Neural progenitor cell (in vitro differentiated cells): ENCODE results near the gene WDR89. TPM values are rescaled to one million over a fixed set of nuclear protein-coding genes. Genes with fewer than 3 reads are reported as not detected.

Experiments used
- DNase-seq: peaks from one replicate; pipeline ENCODE4 v3.0.0-alpha.2; 2016; ENCODE audit warnings: low spot score
- H2AFZ ChIP-seq: fragments of 200-600 bp; sonication (generic); replicated peaks from 2 replicates; pipeline ENCODE4 v1.6.1; 2016; ENCODE audit warnings: antibody characterized with exemption
- H3F3A ChIP-seq: fragments of 200-600 bp; sonication (generic); 2 replicates; pipeline ENCODE4 v1.6.1; 2016; ENCODE audit warnings: antibody characterized with exemption, low read depth
- H3K27ac ChIP-seq: fragments of 200-600 bp; sonication (generic); 2 replicates; pipeline ENCODE4 v1.5.1; 2016; ENCODE audit warnings: mild to moderate bottlenecking
- H3K27me3 ChIP-seq: fragments of 200-600 bp; sonication (generic); 2 replicates; pipeline ENCODE4 v1.6.1; 2016; ENCODE audit warnings: mild to moderate bottlenecking, moderate library complexity
- H3K36me3 ChIP-seq: fragments of 200-600 bp; sonication (generic); 2 replicates; pipeline ENCODE4 v1.5.1; 2016
- H3K4me1 ChIP-seq: fragments of 200-600 bp; sonication (generic); 2 replicates; pipeline ENCODE4 v1.6.1; 2016; ENCODE audit warnings: mixed run types
- H3K4me2 ChIP-seq: fragments of 200-600 bp; sonication (generic); 2 replicates; pipeline ENCODE4 v1.6.1; 2016
- H3K4me3 ChIP-seq: fragments of 200-600 bp; sonication (generic); 2 replicates; pipeline ENCODE4 v1.5.1; 2016
- H3K79me2 ChIP-seq: fragments of 200-600 bp; sonication (generic); 2 replicates; pipeline ENCODE4 v1.6.1; 2016; ENCODE audit warnings: low read depth
- H3K9ac ChIP-seq: fragments of 200-600 bp; sonication (generic); 2 replicates; pipeline ENCODE4 v1.6.1; 2016
- H3K9me3 ChIP-seq: fragments of 200-600 bp; sonication (generic); 2 replicates; pipeline ENCODE4 v1.5.1; 2016; ENCODE audit warnings: low read depth
- H4K20me1 ChIP-seq: fragments of 200-600 bp; sonication (generic); 2 replicates; pipeline ENCODE4 v1.6.1; 2016; ENCODE audit warnings: low read depth
- H3K27ac Mint-ChIP-seq: 3 replicates; pipeline ENCODE4 v1.8.0; 2021; ENCODE audit warnings: mixed read lengths
- H3K27me3 Mint-ChIP-seq: 2 replicates; pipeline ENCODE4 v1.8.0; 2022; ENCODE audit warnings: low read depth, mild to moderate bottlenecking, inconsistent platforms, moderate library complexity, mixed read lengths; ENCODE audit not compliant: insufficient read depth
- H3K36me3 Mint-ChIP-seq: 3 replicates; pipeline ENCODE4 v1.8.0; 2021; ENCODE audit warnings: mixed read lengths
- H3K4me1 Mint-ChIP-seq: 3 replicates; pipeline ENCODE4 v1.8.0; 2021; ENCODE audit warnings: mixed read lengths
- H3K4me3 Mint-ChIP-seq: 3 replicates; pipeline ENCODE4 v1.8.0; 2021; ENCODE audit warnings: mild to moderate bottlenecking, moderate library complexity, mixed read lengths
- H3K9me3 Mint-ChIP-seq: 3 replicates; pipeline ENCODE4 v1.8.0; 2020; ENCODE audit warnings: mixed read lengths
- EZH2 ChIP-seq: fragments of 200-600 bp; sonication (generic); IDR thresholded peaks from 2 replicates; pipeline ENCODE4 v1.6.1; 2017; ENCODE audit warnings: antibody characterized with exemption, mild to moderate bottlenecking, moderate library complexity
- EZH2phosphoT487 ChIP-seq: fragments of 200-600 bp; sonication (generic); IDR thresholded peaks from 2 replicates; pipeline ENCODE4 v1.6.1; 2017; ENCODE audit warnings: antibody characterized with exemption
- total RNA-seq: library from RNA; depleted of rRNA; stranded (reverse); fragments of >200 nt; gene quantifications from 2 replicates; pipeline ENCODE4 v1.2.3, GENCODE V29; 2015; ENCODE audit warnings: low replicate concordance
- TF ChIP-seq, protein P1 (sequence below): fragments of 200-600 bp; sonication (generic); IDR thresholded peaks from 2 replicates; pipeline ENCODE4 v1.5.1; 2017; ENCODE audit warnings: antibody characterized with exemption, mild to moderate bottlenecking

Gene WDR89
- total RNA-seq, 1 donor from 2014 or later, result 39.0 TPM

DNA sequence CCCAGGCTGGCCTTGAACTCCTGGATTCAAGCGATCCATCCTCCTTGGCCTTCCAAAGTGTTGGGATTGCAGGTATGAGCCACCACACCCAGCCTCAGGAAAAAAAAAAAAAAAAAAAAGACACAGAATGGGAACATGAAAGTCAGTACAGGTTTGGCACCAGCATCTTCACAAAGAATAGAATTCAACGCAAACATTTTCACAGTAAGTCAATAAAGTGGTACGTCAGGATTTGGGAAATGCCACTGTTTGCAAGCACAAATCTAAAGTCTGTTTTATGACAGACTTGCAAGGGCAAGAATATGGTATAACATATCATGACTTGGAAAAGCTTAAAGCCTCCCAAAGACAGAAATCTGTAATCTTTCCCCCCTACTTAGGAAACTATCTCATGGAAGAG is 34.9 kb upstream of the WDR89 start:
- Mint-ChIP-seq H3K36me3 (peaks cover 1% of the 10 kb centered on the region), H3K9me3 (no peaks in the 10 kb centered on the region), H3K27me3 (peaks cover 5% of the 10 kb centered on the region), H3K4me1 (peaks cover 4% of the 10 kb centered on the region), H3K4me3 (no peak overlapping the region), H3K27ac (no peak overlapping the region)
- H3F3A ChIP-seq, result no peaks in the 10 kb centered on the region
- H2AFZ ChIP-seq, result no peak overlapping the region
- H3K9me3 ChIP-seq, result no peaks in the 10 kb centered on the region
- no peaks in the 10 kb centered on the region for H3K4me1 ChIP-seq
- no peak overlapping the region for H3K4me2 ChIP-seq
- H3K27me3 ChIP-seq, result no peaks in the 10 kb centered on the region
- DNase-seq, result no peak
- H3K79me2 ChIP-seq, result no peaks in the 10 kb centered on the region
- no peak overlapping the region for H3K27ac ChIP-seq
- H3K9ac ChIP-seq, result no peak overlapping the region
- no peaks in the 10 kb centered on the region for H3K36me3 ChIP-seq
- no peak overlapping the region for H3K4me3 ChIP-seq
- no peak for TF ChIP-seq EZH2phosphoT487
- TF ChIP-seq, protein P1, sequence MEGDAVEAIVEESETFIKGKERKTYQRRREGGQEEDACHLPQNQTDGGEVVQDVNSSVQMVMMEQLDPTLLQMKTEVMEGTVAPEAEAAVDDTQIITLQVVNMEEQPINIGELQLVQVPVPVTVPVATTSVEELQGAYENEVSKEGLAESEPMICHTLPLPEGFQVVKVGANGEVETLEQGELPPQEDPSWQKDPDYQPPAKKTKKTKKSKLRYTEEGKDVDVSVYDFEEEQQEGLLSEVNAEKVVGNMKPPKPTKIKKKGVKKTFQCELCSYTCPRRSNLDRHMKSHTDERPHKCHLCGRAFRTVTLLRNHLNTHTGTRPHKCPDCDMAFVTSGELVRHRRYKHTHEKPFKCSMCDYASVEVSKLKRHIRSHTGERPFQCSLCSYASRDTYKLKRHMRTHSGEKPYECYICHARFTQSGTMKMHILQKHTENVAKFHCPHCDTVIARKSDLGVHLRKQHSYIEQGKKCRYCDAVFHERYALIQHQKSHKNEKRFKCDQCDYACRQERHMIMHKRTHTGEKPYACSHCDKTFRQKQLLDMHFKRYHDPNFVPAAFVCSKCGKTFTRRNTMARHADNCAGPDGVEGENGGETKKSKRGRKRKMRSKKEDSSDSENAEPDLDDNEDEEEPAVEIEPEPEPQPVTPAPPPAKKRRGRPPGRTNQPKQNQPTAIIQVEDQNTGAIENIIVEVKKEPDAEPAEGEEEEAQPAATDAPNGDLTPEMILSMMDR, result no peak
- TF ChIP-seq EZH2, result no peak
- H4K20me1 ChIP-seq, result no peaks in the 10 kb centered on the region

DNA sequence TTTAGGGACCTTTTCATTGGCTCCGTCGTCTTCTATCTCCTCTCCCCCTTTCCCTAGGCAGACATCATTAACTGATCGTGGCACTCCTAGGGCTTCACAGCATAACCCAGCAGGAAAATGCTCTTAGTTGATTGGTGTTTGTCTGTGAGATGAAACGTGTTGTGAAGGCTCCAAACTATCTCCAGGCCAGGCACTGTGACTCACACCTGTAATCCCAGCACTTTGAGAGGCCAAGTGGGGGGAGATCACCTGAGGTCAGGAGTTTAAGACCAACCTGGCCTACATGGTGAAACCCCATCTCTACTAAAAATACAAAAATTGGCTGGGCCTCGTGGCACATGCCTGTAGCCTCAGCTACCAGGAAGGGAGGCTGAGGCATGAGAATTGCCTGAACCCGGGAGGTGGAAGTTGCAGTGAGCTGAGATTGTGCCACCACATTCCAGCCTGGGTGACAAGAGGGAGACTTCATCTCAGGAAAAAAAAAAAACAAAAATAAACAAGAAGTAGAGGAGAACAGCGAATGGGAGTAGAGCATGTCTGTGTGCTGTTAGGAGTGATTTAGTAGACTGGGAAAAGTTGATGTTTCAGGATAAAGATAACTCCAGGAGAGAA is 32.3 kb upstream of the WDR89 start:
- Histone ChIP-seq H2AFZ (no peak overlapping the region), H3K36me3 (no peaks in the 10 kb centered on the region), H3K4me2 (no peak overlapping the region), H3K4me3 (no peak overlapping the region), H3K27ac (no peak overlapping the region), H3K4me1 (no peaks in the 10 kb centered on the region), H3F3A (no peaks in the 10 kb centered on the region), H3K27me3 (no peaks in the 10 kb centered on the region), H3K79me2 (no peaks in the 10 kb centered on the region), H3K9ac (no peak overlapping the region), H3K9me3 (no peaks in the 10 kb centered on the region), H4K20me1 (no peaks in the 10 kb centered on the region)
- Mint-ChIP-seq H3K27me3 (peaks cover 5% of the 10 kb centered on the region), H3K4me3 (no peak overlapping the region), H3K27ac (no peak overlapping the region), H3K9me3 (no peaks in the 10 kb centered on the region), H3K36me3 (no peaks in the 10 kb centered on the region), H3K4me1 (peaks cover 4% of the 10 kb centered on the region)
- no peak for DNase-seq
- TF ChIP-seq, protein P1, result no peak
- TF ChIP-seq EZH2phosphoT487 (no peak), EZH2 (no peak)

DNA sequence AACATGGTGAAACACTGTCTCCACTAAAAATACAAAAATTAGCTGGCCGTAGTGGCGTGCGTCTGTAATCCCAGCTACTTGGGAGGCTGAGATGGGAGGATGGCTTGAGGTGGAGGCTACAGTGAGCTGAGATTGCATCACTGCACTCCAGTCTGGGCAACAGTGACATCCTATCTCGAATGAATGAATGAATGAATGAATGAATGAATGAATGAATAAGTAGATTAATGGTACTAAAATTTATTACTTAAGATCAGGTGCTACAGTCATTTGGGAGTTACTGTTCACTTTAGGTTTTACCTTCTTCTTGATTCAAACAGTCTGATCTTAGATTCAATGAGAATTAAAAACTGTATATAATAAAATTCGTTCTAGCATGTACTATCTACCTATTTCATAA is 31.6 kb upstream of the WDR89 start:
- Histone ChIP-seq H3K9me3 (no peaks in the 10 kb centered on the region), H2AFZ (no peak overlapping the region), H3K27ac (no peak overlapping the region), H3K79me2 (no peaks in the 10 kb centered on the region), H4K20me1 (no peaks in the 10 kb centered on the region), H3K27me3 (no peaks in the 10 kb centered on the region), H3K36me3 (no peaks in the 10 kb centered on the region), H3K4me3 (no peak overlapping the region), H3K4me1 (no peaks in the 10 kb centered on the region), H3K9ac (no peak overlapping the region), H3K4me2 (no peak overlapping the region), H3F3A (no peaks in the 10 kb centered on the region)
- H3K4me1 Mint-ChIP-seq, result peaks cover 4% of the 10 kb centered on the region
- no peak overlapping the region for H3K4me3 Mint-ChIP-seq
- no peak for DNase-seq
- H3K9me3 Mint-ChIP-seq, result no peaks in the 10 kb centered on the region
- H3K27ac Mint-ChIP-seq, result no peak overlapping the region
- H3K36me3 Mint-ChIP-seq, result no peaks in the 10 kb centered on the region
- TF ChIP-seq EZH2phosphoT487 (no peak), EZH2 (no peak)
- TF ChIP-seq, protein P1, result no peak
- H3K27me3 Mint-ChIP-seq, result peaks cover 5% of the 10 kb centered on the region
